PFSK-1 (cell line): Measurements from ENCODE around the gene C1QTNF1.

Experiments used
- FOXP2 ChIP-seq: optimal IDR thresholded peaks from 2 replicates; pipeline ENCODE3; 2011; ENCODE audit warnings: borderline replicate concordance, control low read depth, inconsistent platforms; ENCODE audit not compliant: insufficient read depth; ENCODE audit errors: extremely low read length, extremely low read depth
- POLR2AphosphoS5 ChIP-seq: IDR thresholded peaks from 2 replicates; pipeline ENCODE4 v1.6.1; 2012; ENCODE audit warnings: low read depth, mild to moderate bottlenecking, control low read depth, low read length, moderate library complexity
- SIN3A ChIP-seq: IDR thresholded peaks from 2 replicates; pipeline ENCODE4 v1.6.1; 2012; ENCODE audit warnings: mild to moderate bottlenecking, low read length, moderate library complexity, borderline replicate concordance; ENCODE audit not compliant: insufficient read depth
- TAF1 ChIP-seq: IDR thresholded peaks from 2 replicates; pipeline ENCODE4 v1.6.1; 2012; ENCODE audit warnings: low read length, control low read depth, borderline replicate concordance; ENCODE audit not compliant: insufficient read depth
- TF ChIP-seq, protein P1 (sequence below), 2 experiments: IDR thresholded peaks; 2 replicates each; pipeline versions ENCODE4 v1.6.1 to v1.8.0; 2011 to 2012; ENCODE audit warnings: low read depth in 2 of 2, low read length in 2 of 2, control low read depth in 1 of 2, inconsistent platforms in 1 of 2, mild to moderate bottlenecking in 1 of 2, moderate library complexity in 1 of 2; ENCODE audit not compliant: insufficient read depth in 1 of 2

The C1QTNF1 gene

DNA sequence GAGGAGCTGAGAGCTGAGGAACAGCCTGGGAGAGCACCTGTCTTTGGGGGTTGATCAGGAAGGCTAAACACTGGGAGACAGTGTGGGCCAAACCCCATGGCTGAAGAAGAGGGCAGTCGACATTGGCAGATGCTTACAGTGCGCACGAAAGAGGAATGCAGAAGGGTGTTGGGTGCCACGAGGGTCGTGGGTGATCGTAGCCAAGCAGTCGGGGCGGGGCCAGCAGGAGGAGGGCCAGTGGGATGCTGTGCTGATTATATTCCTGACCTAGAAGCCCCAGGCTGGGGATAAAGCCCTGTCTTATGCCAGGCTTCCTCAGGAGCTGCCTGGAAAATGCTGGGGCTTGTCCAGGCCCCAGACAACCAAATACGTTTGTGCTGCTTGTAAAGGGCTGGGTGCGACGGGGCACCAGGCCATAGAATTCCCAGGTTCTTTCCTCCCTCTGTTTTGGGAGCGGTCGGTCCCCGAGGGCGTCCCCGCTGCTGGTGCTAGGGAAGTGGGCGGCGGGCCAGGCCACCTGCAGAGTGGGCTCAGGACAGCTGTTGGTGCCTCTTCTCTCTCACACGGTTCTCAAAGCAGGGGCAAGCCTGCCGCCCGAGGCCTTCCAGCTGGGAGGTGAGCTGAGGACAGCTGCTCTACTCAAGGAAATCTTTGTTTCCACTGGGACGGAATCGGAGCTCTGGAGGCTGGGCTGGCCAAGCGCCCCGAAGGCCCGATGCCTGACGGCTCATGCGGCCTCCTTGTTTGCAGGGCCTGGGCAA lies 10.0 kb downstream of the C1QTNF1 start:
- no peak for TF ChIP-seq FOXP2
- TF ChIP-seq, protein P1, sequence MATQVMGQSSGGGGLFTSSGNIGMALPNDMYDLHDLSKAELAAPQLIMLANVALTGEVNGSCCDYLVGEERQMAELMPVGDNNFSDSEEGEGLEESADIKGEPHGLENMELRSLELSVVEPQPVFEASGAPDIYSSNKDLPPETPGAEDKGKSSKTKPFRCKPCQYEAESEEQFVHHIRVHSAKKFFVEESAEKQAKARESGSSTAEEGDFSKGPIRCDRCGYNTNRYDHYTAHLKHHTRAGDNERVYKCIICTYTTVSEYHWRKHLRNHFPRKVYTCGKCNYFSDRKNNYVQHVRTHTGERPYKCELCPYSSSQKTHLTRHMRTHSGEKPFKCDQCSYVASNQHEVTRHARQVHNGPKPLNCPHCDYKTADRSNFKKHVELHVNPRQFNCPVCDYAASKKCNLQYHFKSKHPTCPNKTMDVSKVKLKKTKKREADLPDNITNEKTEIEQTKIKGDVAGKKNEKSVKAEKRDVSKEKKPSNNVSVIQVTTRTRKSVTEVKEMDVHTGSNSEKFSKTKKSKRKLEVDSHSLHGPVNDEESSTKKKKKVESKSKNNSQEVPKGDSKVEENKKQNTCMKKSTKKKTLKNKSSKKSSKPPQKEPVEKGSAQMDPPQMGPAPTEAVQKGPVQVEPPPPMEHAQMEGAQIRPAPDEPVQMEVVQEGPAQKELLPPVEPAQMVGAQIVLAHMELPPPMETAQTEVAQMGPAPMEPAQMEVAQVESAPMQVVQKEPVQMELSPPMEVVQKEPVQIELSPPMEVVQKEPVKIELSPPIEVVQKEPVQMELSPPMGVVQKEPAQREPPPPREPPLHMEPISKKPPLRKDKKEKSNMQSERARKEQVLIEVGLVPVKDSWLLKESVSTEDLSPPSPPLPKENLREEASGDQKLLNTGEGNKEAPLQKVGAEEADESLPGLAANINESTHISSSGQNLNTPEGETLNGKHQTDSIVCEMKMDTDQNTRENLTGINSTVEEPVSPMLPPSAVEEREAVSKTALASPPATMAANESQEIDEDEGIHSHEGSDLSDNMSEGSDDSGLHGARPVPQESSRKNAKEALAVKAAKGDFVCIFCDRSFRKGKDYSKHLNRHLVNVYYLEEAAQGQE (IDR thresholded peaks at IDR 0.05; ENCODE audit: insufficient read depth in 1 of 2, low read depth in 2 of 2, low read length in 2 of 2), result no peak
- no peak for TF ChIP-seq SIN3A
- TF ChIP-seq POLR2AphosphoS5, result no peak
- TF ChIP-seq TAF1, result no peak

DNA sequence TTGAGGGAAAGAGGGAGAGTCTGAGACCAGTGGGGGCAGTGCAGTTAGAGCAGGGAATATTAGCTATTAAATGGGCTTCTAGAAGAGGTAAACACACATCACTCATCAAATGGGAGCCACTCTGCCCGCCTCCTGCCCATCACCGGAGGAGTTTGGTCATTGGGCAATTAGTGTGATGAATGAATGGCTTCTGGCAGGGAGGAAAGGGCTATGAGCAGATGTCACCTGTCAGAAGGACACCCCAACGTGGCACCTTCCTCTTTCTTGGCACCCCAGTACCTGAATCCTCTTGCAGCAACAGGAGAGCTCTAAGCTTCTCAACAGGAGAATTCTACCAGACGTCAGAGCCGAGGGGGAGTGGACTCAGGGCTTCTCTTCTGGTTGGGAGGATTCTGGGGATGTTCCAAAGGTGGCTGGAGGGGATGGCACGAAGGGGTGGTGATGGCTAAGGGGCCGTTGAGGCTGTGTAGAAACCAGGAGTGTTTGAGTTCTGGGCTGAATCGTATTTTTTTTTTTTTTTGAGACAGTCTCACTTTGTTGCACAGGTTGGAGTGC lies 11.0 kb downstream of the C1QTNF1 start:
- TF ChIP-seq TAF1, result no peak
- TF ChIP-seq, protein P1 (IDR thresholded peaks at IDR 0.05; ENCODE audit: insufficient read depth in 1 of 2, low read depth in 2 of 2, low read length in 2 of 2), result no peak
- TF ChIP-seq SIN3A, result no peak
- no peak for TF ChIP-seq FOXP2
- no peak for TF ChIP-seq POLR2AphosphoS5

DNA sequence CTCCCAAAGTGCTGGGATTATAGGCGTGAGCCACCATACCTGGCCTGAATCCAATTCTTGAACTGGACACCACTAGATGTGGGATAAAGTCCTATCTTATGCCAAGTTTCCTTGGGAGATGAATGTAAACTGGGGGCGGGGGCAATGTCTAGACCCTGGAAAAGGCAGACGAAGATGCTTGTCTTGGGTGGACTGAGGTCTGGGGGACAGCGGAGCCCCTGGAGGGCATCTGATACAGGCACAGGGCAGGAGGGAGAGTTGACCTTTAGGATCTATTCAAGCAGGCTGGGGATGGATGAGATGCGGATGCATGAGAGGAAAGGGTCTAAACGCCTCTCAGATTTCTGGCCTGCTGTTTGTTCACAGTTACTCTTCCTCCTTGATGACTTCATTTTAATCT lies 11.7 kb downstream of the C1QTNF1 start:
- TF ChIP-seq TAF1 (no peak), FOXP2 (no peak), POLR2AphosphoS5 (no peak), SIN3A (no peak)
- TF ChIP-seq, protein P1 (IDR thresholded peaks at IDR 0.05; ENCODE audit: insufficient read depth in 1 of 2, low read depth in 2 of 2, low read length in 2 of 2), result no peak

DNA sequence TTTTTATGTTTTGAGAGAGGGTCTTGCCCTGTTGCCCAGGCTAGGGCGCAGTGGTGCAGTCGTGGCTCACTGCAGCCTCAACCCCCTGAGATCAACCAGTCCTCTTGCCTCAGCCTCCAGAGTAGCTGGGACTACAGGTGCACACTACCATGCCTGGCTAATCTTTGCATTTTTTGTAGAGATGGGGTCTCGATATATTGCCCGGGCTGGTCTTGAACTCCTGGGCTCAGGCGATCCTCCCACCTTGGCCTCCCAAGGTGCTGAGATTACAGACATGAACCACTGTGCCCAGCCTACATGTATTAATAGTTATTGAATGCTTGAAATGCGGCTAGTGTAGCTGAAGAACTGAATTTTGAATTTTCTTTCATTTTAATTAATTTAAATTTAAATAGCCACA lies 12.2 kb downstream of the C1QTNF1 start:
- TF ChIP-seq FOXP2 (no peak), TAF1 (no peak), SIN3A (no peak), POLR2AphosphoS5 (no peak)
- TF ChIP-seq, protein P1 (IDR thresholded peaks at IDR 0.05; ENCODE audit: insufficient read depth in 1 of 2, low read depth in 2 of 2, low read length in 2 of 2), result no peak
